IPS-15b (cell line): ENCODE results near the gene BEST1.

Experiments
- H3K27me3 ChIP-seq: one replicate; pipeline ENCODE4 v1.6.1; 2013; ENCODE audit warnings: low read length; ENCODE audit not compliant: control insufficient read depth, insufficient read depth
- H3K36me3 ChIP-seq: one replicate; pipeline ENCODE4 v1.6.1; 2013; ENCODE audit warnings: low read length; ENCODE audit not compliant: control insufficient read depth, insufficient read depth
- H3K4me1 ChIP-seq: one replicate; pipeline ENCODE4 v1.6.1; 2013; ENCODE audit warnings: mild to moderate bottlenecking, low read length; ENCODE audit not compliant: control insufficient read depth, insufficient read depth
- H3K4me3 ChIP-seq: one replicate; pipeline ENCODE4 v1.5.1; 2013; ENCODE audit warnings: low read depth, low read length
- H3K9ac ChIP-seq: one replicate; pipeline ENCODE4 v1.6.1; 2013; ENCODE audit warnings: low read depth, mild to moderate bottlenecking, low read length
- H3K9me3 ChIP-seq: one replicate; pipeline ENCODE4 v1.6.1; 2013; ENCODE audit warnings: mild to moderate bottlenecking, low read length; ENCODE audit not compliant: control insufficient read depth, insufficient read depth

The BEST1 gene

GRCh38 chr11:61918251-61918937 is 31.8 kb upstream of the BEST1 start:
- no peaks in the 10 kb centered on the region for H3K9me3 ChIP-seq
- peaks cover 9% of the 10 kb centered on the region for H3K4me1 ChIP-seq
- peak overlapping the region; percentile 60 for H3K4me3 ChIP-seq
- peaks cover 14% of the 10 kb centered on the region for H3K27me3 ChIP-seq
- no peak overlapping the region for H3K9ac ChIP-seq
- H3K36me3 ChIP-seq, result no peaks in the 10 kb centered on the region

DNA sequence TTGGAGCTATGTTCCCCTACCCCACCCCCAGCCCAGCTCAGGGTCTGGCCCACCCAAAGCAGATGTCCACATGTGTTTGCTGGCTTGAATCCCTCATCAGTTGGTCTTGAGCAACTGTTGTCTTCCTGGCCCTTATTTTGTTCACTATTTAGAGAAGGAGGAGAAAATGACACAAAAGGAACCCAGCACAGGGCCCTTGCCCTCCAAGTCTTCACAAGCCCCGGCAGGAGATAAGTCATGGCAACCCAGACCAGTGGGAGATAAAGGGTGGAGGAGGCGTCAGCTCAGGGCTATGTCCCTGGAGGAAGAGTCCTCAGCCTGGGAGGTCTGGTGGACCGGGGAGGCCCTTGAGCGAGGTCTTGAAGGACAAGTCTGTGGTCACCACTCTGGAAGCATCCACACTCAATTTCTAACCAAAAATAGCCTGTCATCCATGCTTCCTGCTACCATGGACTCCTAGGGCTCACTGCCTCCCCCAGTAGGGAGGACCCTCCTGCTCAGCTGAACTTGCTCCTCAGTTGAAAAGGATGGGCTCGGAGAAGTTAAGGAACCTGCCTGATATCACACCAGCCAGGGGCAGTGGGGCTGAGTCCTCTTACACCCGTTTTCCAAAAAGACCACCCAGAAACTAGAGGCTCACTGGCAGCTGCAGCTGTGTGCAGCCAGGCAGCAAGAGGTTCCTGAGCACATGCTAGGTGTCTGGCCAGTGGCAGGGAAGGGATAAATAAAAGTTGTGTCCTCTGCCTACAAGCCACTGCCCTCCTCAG is 31.0 kb upstream of the BEST1 start:
- Histone ChIP-seq H3K9me3 (no peaks in the 10 kb centered on the region), H3K4me3 (no peak overlapping the region), H3K4me1 (peaks cover 11% of the 10 kb centered on the region), H3K9ac (no peak overlapping the region), H3K27me3 (peaks cover 14% of the 10 kb centered on the region), H3K36me3 (no peaks in the 10 kb centered on the region)

DNA sequence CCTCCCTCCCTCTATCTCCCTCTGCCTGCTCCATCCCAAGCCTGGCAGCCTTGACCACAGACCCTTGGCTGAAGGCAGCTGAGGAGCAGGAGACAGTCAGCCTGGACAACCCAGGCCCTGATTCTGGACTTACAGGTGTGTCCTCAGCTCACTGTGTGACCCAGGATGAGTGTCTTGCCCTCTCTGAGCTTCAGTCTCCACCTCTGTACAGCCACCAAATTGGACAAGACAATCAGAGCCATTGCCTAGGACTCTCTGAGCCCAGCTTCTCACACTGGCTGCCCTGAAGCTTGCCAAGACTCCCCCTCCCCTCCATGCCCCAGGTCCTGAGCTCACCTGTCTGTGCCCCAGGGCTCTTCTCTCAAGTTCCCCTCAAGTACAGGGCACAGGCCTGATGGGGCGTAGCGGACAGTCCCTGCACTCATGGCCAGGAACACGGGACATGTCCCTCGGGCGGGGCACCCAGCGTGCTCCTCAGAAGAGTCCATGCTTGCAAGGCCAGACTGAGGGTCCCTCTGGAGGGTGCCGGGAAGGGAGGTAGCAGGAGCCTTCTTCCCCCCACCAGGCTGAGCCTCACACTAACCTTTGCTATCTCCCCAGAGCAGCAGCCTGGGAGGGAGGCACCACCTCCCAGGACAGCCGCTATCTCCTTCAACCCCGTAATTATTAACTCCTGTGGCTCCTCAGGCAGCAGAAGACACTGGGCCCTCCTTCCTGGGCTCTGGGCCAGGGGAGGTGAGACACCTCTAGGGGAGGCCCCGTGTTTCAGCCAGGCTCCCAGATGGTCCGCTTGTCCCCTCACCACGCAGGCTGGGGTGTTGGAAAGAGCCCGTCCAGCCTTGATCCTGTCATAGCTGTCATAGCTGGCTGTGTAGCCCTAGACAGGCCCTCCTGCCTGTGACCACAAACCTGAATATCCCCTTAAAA is 30.2 kb upstream of the BEST1 start:
- H3K9ac ChIP-seq, result no peak overlapping the region

DNA sequence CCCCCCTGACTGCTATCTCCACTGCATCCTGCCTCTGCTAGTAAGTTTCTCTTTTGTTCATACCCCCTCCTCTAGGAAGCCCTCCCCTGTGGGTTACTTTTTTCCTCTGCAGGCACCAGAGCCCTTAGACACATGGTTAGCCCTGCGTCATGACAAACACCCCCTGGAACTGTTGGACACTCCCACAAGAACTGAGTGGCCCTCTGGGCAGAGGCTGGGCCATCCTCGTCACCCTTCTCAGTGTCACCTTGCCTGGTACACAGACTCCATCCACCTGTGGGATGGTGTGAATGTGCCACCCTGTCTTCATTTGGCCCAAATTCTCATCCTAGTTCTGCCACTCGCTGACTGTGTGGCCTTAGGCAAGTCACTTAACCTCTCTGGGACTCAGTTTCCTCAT is 28.7 kb upstream of the BEST1 start:
- Histone ChIP-seq H3K4me1 (peaks cover 11% of the 10 kb centered on the region), H3K27me3 (peaks cover 12% of the 10 kb centered on the region), H3K9ac (no peak overlapping the region), H3K4me3 (no peak overlapping the region), H3K9me3 (no peaks in the 10 kb centered on the region), H3K36me3 (no peaks in the 10 kb centered on the region)

More for the DNA sequence above, 30.2 kb upstream of the BEST1 start:
- Histone ChIP-seq H3K4me1 (peaks cover 11% of the 10 kb centered on the region), H3K36me3 (no peaks in the 10 kb centered on the region), H3K4me3 (no peak overlapping the region), H3K9me3 (no peaks in the 10 kb centered on the region), H3K27me3 (peaks cover 14% of the 10 kb centered on the region)

DNA sequence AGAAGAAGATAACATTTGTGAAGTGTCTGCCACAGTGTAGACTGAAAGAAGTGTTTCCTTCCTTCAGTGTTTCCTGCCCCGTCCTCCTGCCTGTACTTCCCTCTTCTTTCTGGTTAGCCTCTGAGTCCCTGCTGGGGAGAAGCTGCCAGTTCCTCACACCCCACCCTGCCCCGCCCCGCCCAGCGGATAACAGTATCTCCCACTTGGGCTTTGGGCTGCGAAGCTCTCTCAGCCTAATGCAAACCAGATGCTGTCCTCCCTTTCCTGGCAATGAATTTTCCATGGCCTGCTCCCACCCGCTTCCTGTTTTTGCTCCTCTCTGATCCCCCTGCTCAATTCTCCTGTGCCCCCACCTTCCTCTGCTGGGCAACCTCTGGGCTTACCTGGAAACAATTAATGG is 27.6 kb upstream of the BEST1 start:
- Histone ChIP-seq H3K4me1 (peaks cover 11% of the 10 kb centered on the region), H3K9me3 (no peaks in the 10 kb centered on the region), H3K27me3 (peaks cover 9% of the 10 kb centered on the region), H3K9ac (no peak overlapping the region), H3K4me3 (no peak overlapping the region), H3K36me3 (no peaks in the 10 kb centered on the region)

DNA sequence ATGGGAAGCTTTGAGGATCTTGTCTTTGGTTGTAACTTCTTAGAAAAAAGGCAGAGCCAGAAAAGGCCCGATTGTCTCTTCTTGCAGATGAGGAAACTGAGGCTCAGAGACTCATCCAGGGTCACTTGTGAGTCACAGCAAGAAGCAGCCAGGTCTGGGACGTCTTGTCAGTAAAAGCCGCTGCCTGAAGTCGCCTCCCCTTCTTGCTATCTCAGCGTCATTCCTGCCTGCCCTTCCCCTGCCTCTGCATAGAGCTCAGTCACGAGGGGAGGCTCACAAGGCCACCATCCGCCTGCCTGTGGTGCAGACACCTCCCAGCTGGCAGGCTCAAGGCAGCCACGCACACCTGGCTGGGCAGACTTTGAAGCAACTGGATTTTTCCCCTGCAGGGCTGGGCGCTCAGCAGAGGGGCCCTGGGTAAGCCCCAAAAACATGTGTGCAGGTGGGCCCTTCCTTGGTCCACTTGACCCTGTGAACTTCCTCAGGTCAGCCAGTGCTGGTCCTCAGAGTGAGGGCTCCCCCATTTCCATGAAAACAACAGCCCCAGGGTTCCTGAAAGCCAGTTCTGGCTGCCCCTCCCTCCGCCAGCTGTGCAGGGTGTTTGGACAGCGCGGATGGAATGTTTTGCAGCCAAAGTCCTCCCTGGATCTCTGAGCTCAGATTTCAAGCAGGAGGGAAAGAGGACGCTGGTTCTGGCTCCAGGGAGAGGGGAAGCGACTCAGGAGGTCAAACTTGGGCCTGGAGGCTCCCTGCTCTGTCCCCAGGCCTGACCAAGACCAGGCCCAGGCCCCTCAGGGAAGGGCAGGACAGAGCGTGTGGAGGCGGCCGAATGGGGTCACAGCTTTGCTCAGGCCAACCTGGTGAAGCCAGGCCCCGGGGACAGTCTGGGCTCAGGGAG is 26.7 kb upstream of the BEST1 start:
- Histone ChIP-seq H3K27me3 (peaks cover 3% of the 10 kb centered on the region), H3K9me3 (no peaks in the 10 kb centered on the region), H3K4me1 (peaks cover 8% of the 10 kb centered on the region), H3K9ac (peak overlapping the region; percentile 42), H3K36me3 (no peaks in the 10 kb centered on the region), H3K4me3 (no peak overlapping the region)

GRCh38 chr11:61924064-61924455 is 26.1 kb upstream of the BEST1 start:
- no peaks in the 10 kb centered on the region for H3K27me3 ChIP-seq
- H3K36me3 ChIP-seq, result no peaks in the 10 kb centered on the region
- H3K9me3 ChIP-seq, result no peaks in the 10 kb centered on the region
- H3K4me3 ChIP-seq, result no peak overlapping the region
- peaks cover 8% of the 10 kb centered on the region for H3K4me1 ChIP-seq
- H3K9ac ChIP-seq, result peak overlapping the region; percentile 42

GRCh38 chr11:61925736-61926135 is 24.4 kb upstream of the BEST1 start:
- H3K9me3 ChIP-seq, result no peaks in the 10 kb centered on the region
- no peak overlapping the region for H3K4me3 ChIP-seq
- no peaks in the 10 kb centered on the region for H3K27me3 ChIP-seq
- H3K36me3 ChIP-seq, result no peaks in the 10 kb centered on the region
- H3K9ac ChIP-seq, result no peak overlapping the region
- H3K4me1 ChIP-seq, result peaks cover 8% of the 10 kb centered on the region

DNA sequence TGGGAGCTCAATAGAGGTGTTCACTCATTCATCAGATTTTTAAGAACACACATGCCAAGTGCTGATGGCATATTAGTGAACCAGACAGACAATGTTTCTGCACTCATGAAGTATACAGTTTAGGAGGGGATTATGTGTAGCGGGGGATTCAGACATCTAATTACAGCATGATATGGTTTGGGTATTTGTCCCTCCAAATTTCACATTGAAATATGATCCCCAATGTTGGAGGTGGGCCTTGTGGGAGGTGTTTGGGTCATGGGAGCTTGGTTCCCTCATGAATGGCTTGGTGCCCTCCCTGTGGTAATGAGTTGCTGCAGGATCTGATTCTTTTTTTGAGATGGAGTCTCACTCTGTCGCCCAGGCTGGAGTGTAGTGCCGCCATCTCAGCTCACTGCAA is 23.9 kb upstream of the BEST1 start:
- Histone ChIP-seq H3K27me3 (no peaks in the 10 kb centered on the region), H3K4me1 (peaks cover 8% of the 10 kb centered on the region), H3K36me3 (no peaks in the 10 kb centered on the region), H3K4me3 (no peak overlapping the region), H3K9ac (no peak overlapping the region), H3K9me3 (no peaks in the 10 kb centered on the region)

DNA sequence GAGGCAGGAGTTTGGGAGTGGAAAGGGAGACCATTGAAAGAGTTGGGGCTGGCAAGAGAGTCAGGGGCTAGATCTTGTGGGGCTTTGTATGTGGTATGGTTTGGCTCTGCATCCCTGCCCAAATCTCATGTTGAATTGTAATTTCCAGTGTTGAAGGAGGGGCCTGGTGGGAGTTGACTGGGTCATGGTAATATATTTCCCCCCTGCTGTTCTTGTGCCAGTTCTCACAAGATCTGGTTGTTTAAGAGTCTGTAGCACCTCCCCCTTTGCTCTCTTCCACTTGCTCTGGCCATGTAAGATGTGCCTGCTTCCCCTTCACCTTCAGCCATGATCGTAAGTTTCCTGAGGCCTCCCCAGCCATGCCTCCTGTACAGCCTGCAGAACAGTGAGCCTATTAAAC is 22.6 kb upstream of the BEST1 start:
- Histone ChIP-seq H3K36me3 (no peaks in the 10 kb centered on the region), H3K9me3 (no peaks in the 10 kb centered on the region), H3K9ac (no peak overlapping the region), H3K4me1 (peaks cover 8% of the 10 kb centered on the region), H3K27me3 (no peaks in the 10 kb centered on the region), H3K4me3 (no peak overlapping the region)

- H3K9ac ChIP-seq, result no peak overlapping the region
- peaks cover 2% of the 10 kb centered on the region for H3K4me1 ChIP-seq
- no peaks in the 10 kb centered on the region for H3K9me3 ChIP-seq
- H3K4me3 ChIP-seq, result no peak overlapping the region
- H3K27me3 ChIP-seq, result no peaks in the 10 kb centered on the region
- no peaks in the 10 kb centered on the region for H3K36me3 ChIP-seq
These were observed 21.5 kb upstream of the BEST1 start for GRCh38 chr11:61928606-61929005.
